Right kidney (tissue), 9 donors: ENCODE measurements around the gene CMTM8.
A peak's percentile ranks its signal among the peaks of the same experiment; 100 is the strongest.
"Not testable (repeated sequence)": the region's sequence is repeated elsewhere in the genome, so short reads cannot be mapped to it uniquely, and the experiment has no call there.

Experiments
- DNase-seq: peaks from one replicate; pipeline ENCODE4 v3.0.0-alpha.2; 2016
- long read RNA-seq, 8 donors: transcript quantifications; one replicate each; lab custom pipeline, GENCODE V29; 2026

The CMTM8 gene, protein sequence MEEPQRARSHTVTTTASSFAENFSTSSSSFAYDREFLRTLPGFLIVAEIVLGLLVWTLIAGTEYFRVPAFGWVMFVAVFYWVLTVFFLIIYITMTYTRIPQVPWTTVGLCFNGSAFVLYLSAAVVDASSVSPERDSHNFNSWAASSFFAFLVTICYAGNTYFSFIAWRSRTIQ
- long read RNA-seq, donor 1, transcript CMTM8-201 (4 exons, 1,174 nt), result major isoform, 18 of 25 reads
- long read RNA-seq, donor 1, partial matches to known transcripts, result 7 of 25 reads
- long read RNA-seq, donor 1, other reads (novel, unspliced or antisense), result 0 of 25 reads
- long read RNA-seq, donor 2, transcript CMTM8-201 (4 exons, 1,174 nt), result major isoform, 5 of 11 reads
- long read RNA-seq, donor 2, partial matches to known transcripts, result 6 of 11 reads
- long read RNA-seq, donor 2, other reads (novel, unspliced or antisense), result 0 of 11 reads
- long read RNA-seq, donor 3, transcript CMTM8-201 (4 exons, 1,174 nt), result major isoform, 5 of 5 reads
- long read RNA-seq, donor 3, partial matches to known transcripts, result 0 of 5 reads
- long read RNA-seq, donor 3, other reads (novel, unspliced or antisense), result 0 of 5 reads
- long read RNA-seq, donor 4, transcript CMTM8-201 (4 exons, 1,174 nt), result major isoform, 11 of 22 reads
- long read RNA-seq, donor 4, partial matches to known transcripts, result 10 of 22 reads
- long read RNA-seq, donor 4, other reads (novel, unspliced or antisense), result 0 of 22 reads
- long read RNA-seq, donor 5, transcript CMTM8-201 (4 exons, 1,174 nt), result major isoform, 11 of 17 reads
- long read RNA-seq, donor 5, partial matches to known transcripts, result 6 of 17 reads
- long read RNA-seq, donor 5, other reads (novel, unspliced or antisense), result 0 of 17 reads
- long read RNA-seq, donor 6, transcript CMTM8-201 (4 exons, 1,174 nt), result major isoform, 9 of 9 reads
- long read RNA-seq, donor 6, partial matches to known transcripts, result 0 of 9 reads
- long read RNA-seq, donor 6, other reads (novel, unspliced or antisense), result 0 of 9 reads
- long read RNA-seq, donor 7, transcript CMTM8-201 (4 exons, 1,174 nt), result major isoform, 12 of 12 reads
- long read RNA-seq, donor 7, partial matches to known transcripts, result 0 of 12 reads
- long read RNA-seq, donor 7, other reads (novel, unspliced or antisense), result 0 of 12 reads
- long read RNA-seq, donor 8, transcript CMTM8-201 (4 exons, 1,174 nt), result major isoform, 8 of 8 reads
- long read RNA-seq, donor 8, partial matches to known transcripts, result 0 of 8 reads
- long read RNA-seq, donor 8, other reads (novel, unspliced or antisense), result 0 of 8 reads

GRCh38 chr3:32238453-32239306, at the start of gene CMTM8:
TSS of gene CMTM8 (plus strand) at chr3:32238680. CDS start at chr3:32238973, 293 bp downstream.
- peak; percentile 89 for DNase-seq

DNA sequence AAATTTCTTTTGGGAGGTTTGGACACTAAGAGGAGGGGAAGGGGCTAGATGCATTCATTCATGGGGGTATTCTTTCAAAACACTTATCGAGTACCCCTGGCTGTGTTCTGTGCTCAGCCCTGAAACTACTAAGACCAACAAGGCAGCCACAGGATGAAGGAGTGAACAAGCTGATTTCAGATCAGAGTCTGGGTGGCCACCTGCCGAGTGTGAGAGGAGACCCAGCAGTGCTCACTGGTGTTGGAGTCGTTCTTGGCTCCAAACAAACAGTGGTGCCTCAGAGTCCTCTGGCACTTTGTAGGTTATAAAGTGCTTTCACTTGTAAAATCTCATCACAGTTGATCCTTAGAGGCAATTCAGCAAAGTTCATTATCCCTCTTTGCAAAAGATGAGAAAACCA, 48.8 kb upstream of the CMTM8 start:
- no peak for DNase-seq

DNA sequence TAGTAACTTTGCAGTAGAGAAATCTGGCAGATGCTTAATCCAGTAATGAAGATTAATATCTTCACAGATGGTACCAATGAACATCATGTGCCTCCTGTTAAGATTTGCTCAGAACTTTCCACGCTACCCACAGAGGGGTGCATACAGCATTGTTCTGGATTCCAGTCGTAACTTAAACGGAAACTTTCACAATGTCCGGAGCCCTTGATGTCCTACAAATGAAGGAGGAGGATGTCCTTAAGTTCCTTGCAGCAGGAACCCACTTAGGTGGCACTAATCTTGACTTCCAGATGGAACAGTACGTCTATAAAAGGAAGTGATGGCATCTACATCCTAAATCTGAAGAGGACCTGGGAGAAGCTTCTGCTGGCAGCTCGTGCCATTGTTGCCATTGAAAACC, 47.9 kb upstream of the CMTM8 start:
- not testable (repeated sequence) for DNase-seq

- no peak for DNase-seq
Measured at GRCh38 chr3:32193101-32193500, 45.4 kb upstream of the CMTM8 start.

DNA sequence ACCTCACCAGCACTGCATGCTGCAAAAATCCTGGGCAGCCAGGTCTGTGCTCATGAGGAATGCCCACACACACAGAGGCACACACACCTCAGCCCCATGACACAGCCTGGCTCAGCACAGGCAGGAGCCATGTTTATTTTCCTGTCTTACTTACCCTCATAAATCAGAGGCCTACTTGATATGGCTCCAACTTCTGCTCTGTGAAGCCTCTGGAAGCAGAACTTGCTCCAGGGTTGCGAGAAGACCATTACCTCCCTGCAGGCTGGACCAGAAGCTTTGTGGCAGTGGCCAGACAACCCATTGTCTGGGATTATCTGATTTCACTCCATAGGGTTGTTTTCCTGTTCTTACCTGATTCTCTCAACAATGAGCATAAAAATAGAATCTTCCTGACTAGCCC, 43.8 kb upstream of the CMTM8 start:
- no peak for DNase-seq

DNA sequence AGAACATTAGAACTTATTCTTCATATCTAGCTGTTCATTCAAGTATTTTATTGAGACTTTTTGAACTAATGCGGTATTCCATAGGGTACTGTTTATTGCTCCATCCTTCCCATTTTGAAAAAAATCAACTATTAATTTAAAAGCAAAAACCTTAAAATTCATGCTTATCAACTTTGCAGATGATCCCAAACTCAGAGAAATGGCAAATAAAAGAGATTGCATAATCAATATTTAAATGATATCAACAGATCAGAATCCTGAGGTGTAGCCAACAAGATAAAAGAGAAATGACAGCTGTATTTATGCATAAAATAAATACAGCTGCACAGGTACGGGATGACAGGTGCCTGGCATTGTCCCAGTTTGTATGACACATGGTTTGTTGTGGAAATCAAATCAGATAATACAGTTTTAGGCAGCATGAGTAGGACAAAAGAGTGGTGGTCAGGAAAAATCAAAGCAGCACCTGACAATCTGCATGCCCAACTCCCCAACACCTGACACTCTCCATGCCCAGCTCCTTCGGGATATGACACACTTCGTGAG, 42.4 kb upstream of the CMTM8 start:
- no peak for DNase-seq

- no peak for DNase-seq
Measured at GRCh38 chr3:32197991-32198390, 40.5 kb upstream of the CMTM8 start.

- no peak for DNase-seq
Measured at GRCh38 chr3:32198714-32199113, 39.8 kb upstream of the CMTM8 start.

GRCh38 chr3:32200490-32200889, 38.0 kb upstream of the CMTM8 start:
- no peak for DNase-seq

GRCh38 chr3:32200992-32201758, 37.3 kb upstream of the CMTM8 start:
- no peak for DNase-seq

GRCh38 chr3:32202496-32202895, 36.0 kb upstream of the CMTM8 start:
- no peak for DNase-seq

DNA sequence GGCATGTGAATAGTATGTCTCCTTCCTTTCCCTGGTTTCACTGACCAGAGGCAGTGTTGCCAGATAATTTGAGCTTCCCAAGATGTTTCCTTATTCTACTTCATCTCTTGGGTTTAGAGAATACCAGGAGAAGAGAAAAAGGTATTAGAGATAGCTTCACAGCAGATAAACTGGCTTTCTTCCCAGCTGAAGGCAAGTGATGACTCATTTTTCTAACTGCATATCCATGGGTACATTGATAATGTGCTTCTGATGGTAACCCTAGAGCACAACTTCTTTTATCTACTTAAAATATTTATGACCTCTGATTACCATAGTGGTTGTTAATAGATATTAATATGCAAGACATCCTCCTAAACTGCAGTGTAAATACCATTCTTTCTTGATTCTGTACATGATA, 34.6 kb upstream of the CMTM8 start:
- DNase-seq, result no peak

GRCh38 chr3:32208447-32208846, 30.0 kb upstream of the CMTM8 start:
- DNase-seq, result no peak

DNA sequence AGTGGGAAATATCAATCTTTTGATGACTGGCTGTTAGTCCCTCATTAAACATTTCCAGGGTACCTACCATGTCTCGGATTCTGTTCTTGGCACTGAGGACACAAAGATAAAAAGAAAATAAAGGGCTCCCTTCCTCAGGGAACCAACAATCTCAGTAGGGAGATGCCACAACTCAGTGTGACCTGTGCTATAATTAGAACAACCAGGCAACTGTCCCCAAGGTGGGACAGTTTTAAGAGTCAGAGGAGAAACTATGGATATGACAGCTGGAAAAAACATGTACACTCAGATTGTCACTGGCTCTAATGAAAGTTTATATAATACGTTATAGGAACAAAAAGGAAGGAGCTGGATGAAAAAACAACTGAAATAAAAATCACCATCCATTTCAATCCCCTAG, 23.3 kb upstream of the CMTM8 start:
- no peak for DNase-seq

- DNase-seq, result no peak
Measured at GRCh38 chr3:32216172-32216783, 22.2 kb upstream of the CMTM8 start.

DNA sequence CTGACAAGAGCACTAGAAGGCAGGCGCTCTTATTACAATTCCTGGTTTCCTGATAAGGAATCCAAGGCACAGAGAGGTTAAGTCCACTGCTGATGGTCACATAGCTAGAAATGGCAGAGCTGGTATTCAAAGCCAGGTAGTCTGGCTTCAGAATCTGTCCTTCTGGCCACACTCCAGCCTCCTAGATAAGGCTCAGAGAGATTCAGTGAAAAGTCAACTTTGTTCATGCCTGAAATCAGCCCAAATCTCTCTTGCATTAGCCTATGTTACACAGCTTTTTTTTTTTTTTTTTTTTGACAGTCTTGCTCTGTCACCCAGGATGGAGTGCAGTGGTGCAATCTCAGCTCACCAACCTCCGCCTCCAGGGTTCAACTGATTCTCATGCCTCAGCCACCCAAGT, 21.1 kb upstream of the CMTM8 start:
- no peak for DNase-seq

GRCh38 chr3:32219537-32219936, 18.9 kb upstream of the CMTM8 start:
- no peak for DNase-seq

- DNase-seq, result no peak
Measured at GRCh38 chr3:32220006-32220405, 18.5 kb upstream of the CMTM8 start.

DNA sequence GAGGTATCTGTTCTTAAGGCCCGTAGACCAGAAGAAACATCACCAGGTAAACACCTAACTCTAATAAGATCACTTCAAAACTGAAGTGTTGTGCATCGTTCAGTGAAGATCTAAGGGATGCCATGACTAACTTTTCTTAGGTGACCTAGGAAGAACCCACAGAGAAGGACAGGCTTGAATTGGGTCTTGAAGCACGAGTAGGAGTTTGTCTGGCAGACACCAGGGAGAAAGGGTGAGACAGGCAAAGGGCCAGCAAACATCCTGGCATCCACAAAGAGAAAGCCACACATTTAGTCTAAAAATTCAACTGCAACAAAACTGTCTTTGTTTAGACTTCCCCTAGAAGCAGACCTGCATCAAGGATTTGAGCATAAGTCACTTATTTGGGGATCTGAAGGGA, 15.5 kb upstream of the CMTM8 start:
- DNase-seq, result no peak

- DNase-seq, result no peak
Measured at GRCh38 chr3:32224016-32224516, 14.4 kb upstream of the CMTM8 start.
